GM19467 (cell line): ENCODE measurements around the gene NRG2.

Source experiments
- ATAC-seq: cut with Tn5 transposase; IDR thresholded peaks from one replicate; pipeline ENCODE4 v1.9.1; 2021; ENCODE audit warnings: mild to moderate bottlenecking, moderate library complexity; ENCODE audit not compliant: unreplicated experiment

The NRG2 gene

GRCh38 chr5:140042643-140043507, at the start of gene NRG2:
Gene NRG2 (minus strand): TSS chr5:140043299.
- peak; percentile 67 for ATAC-seq

- ATAC-seq, result no peak
Observed at GRCh38 chr5:140090251-140090650, 47.2 kb upstream of the NRG2 start.

- ATAC-seq, result no peak
Observed at GRCh38 chr5:140084541-140084940, 41.4 kb upstream of the NRG2 start.

GRCh38 chr5:140083650-140084049, 40.6 kb upstream of the NRG2 start:
- ATAC-seq, result no peak

GRCh38 chr5:140083120-140083519, 40.0 kb upstream of the NRG2 start:
- no peak for ATAC-seq

- ATAC-seq, result no peak
Observed at GRCh38 chr5:140076788-140077187, 33.7 kb upstream of the NRG2 start.

GRCh38 chr5:140076142-140076541, 33.0 kb upstream of the NRG2 start:
- ATAC-seq, result no peak

- ATAC-seq, result no peak
Observed at GRCh38 chr5:140075371-140075770, 32.3 kb upstream of the NRG2 start.

- ATAC-seq, result no peak
Observed at GRCh38 chr5:140073296-140073695, 30.2 kb upstream of the NRG2 start.

- no peak for ATAC-seq
Observed at GRCh38 chr5:140072812-140073211, 29.7 kb upstream of the NRG2 start.

GRCh38 chr5:140060816-140061215, 17.7 kb upstream of the NRG2 start:
- ATAC-seq, result no peak

- ATAC-seq, result no peak
Observed at GRCh38 chr5:140058212-140058932, 15.3 kb upstream of the NRG2 start.

- ATAC-seq, result no peak
Observed at GRCh38 chr5:140056880-140057279, 13.8 kb upstream of the NRG2 start.

- ATAC-seq, result no peak
Observed at GRCh38 chr5:140055152-140055551, 12.1 kb upstream of the NRG2 start.

GRCh38 chr5:140054086-140054689, 11.1 kb upstream of the NRG2 start:
- ATAC-seq, result no peak

GRCh38 chr5:140051950-140052349, 8.9 kb upstream of the NRG2 start:
- ATAC-seq, result no peak

- no peak for ATAC-seq
Observed at GRCh38 chr5:140049713-140050112, 6.6 kb upstream of the NRG2 start.

- no peak for ATAC-seq
Observed at GRCh38 chr5:140049205-140049604, 6.1 kb upstream of the NRG2 start.

GRCh38 chr5:140044041-140044440, 942 bp upstream of the NRG2 start:
- ATAC-seq, result no peak

- peak; percentile 3 for ATAC-seq
Observed at GRCh38 chr5:140043508-140043872, 391 bp upstream of the NRG2 start.

- ATAC-seq, result no peak
Observed at GRCh38 chr5:140042393-140042642, 781 bp downstream of the NRG2 start.
